ENCODE measurements around the gene AIP. TPM values are rescaled to one million over a fixed set of nuclear protein-coding genes. Genes with fewer than 3 reads are reported as not detected.

Gene AIP
- total and polyA plus RNA-seq, 2 of the 8 experiments (the other 6 are each of a cell fraction or from before 2014, with no cell fraction given): 29.8 to 54.4 TPM

GRCh38 chr11:67468456-67468758, 14.4 kb upstream of the AIP start (continued):
- no peak for TF ChIP-seq ZNF274 (IDR thresholded peaks at IDR 0.05; ENCODE audit: borderline replicate concordance, extremely low read depth, low read length)
- TF ChIP-seq POLR2A (IDR thresholded peaks at IDR 0.05; ENCODE audit: control extremely low read depth in 1 of 2, low read depth in 2 of 2, low read length in 2 of 2): no peak

Data from H1 (cell line).